DMS53 (cell line): ENCODE data around the gene HIP1.
"Not testable (repeated sequence)": the region's sequence is repeated elsewhere in the genome, so short reads cannot be mapped to it uniquely, and the experiment has no call there.

Experiments
- DNase-seq: peaks from one replicate; lab custom pipeline; 2025; lab: John Stamatoyannopoulos, UW

HIP1 gene

DNA sequence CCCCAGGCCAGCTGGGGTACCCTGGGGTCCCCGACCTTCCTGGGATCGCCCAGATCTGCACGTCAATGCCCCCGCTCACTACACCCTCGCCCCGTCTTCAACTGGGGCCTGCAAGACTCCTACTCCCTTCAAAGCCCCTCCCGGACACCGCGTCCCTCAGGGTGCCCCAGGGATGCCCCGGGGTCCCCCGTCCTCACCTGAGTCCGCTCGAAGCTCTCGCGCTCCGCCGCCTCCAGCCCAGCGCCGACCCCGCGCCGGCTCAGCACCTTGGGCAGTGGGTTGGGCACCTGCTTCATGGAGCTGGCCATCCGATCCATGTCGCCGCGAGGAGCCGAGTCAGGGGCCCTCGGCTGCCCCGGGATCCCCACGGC, at the start of gene HIP1:
Gene HIP1 (minus strand): TSS at position 338 of the 371 bp plus-strand sequence. CDS start 21 bp downstream, at position 317.
- no peak for DNase-seq

DNA sequence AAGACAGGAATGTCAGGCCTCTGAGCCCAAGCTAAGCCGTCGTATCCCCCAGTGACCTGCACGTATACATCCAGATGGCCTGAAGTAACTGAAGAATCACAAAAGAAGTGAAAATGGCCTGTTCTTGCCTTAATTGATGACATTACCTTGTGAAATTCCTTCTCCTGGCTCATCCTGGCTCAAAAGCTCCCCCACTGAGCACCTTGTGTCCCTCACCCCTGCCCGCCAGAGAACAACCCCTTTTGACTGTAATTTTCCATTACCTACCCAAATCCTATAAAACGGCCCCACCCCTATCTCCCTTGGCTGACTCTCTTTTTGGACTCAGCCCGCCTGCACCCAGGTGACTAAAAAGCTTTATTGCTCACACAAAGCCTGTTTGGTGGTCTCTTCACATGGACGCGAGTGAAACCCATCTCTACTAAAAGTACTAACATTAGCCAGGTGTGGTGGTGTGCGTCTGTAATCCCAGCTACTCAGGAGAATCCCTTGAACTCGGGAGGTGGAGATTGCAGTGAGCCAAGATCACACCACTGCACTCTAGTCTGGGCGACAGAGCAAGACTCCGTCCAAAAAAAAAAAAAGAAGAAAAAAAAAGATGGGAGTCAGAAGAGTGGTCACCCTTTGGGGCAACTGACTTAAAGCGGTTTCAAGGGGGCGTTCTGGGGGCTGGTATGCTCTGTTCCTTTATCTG, 49.6 kb upstream of the HIP1 start:
- not testable (repeated sequence) for DNase-seq

DNA sequence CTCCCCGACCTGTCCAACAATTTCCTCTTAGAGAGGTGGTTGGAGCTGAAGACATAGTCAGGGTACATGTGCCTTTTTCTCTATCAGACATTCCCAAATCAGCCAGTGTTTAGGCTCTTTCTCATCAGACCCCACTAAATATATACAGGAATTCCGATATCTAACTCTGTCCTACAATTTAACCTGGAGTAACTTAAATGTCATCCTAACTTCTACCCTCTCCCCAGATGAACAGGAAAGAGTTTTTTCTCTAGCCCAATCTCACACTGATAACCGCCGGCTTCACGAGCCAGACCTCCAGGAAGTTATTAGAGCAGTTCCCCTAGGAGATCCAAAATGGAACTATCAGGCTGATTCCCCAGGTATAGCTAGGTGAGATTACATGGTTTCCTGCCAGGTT, 44.3 kb upstream of the HIP1 start:
- DNase-seq, result not testable (repeated sequence)

DNA sequence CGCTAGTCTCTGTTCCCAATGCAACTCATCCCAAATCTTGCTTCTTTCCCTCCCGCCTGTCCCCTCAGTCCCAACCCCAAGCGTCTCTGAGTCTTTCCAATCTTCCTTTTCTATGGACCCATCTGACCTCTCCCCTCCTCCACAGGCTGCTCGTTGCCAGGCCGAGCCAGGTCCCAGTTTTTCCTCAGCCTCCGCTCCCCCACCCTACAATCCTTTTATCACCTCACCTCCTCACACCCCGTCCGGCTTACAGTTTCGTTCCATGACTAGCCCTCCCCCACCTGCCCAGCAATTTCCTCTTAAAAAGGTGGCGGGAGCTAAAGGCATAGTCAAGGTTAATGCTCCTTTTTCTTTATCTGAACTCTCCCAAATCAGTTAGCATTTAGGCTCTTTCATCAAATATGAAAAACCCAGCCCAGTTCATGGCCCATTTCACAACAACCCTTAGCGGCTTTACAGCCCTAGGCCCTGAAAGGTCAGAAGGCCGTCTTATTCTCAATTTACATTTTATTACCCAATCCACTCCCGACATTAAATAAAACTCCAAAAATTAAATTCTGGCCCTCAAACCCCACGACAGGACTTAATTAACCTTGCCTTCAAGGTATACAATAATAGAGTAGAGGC, 42.0 kb upstream of the HIP1 start:
- DNase-seq, result not testable (repeated sequence)

DNA sequence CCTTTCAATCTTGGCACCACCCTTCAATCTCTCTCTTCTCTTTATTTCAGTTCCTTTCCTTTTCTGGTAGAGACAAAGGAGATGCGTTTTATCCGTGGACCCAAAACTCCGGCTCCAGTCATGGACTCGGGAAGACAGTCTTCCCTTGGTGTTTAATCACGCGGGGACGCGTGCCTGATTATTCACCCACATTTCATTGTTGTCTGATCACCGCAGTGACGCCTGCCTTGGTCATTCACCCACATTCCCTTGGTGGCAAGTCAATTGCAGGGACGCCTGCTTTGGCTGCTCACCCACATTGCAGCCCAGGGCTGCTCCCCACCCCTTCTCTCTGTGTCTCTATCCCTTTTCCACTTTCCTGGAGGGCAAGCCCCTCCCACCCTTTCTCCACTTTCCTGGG, 40.8 kb upstream of the HIP1 start:
- DNase-seq, result not testable (repeated sequence)

DNA sequence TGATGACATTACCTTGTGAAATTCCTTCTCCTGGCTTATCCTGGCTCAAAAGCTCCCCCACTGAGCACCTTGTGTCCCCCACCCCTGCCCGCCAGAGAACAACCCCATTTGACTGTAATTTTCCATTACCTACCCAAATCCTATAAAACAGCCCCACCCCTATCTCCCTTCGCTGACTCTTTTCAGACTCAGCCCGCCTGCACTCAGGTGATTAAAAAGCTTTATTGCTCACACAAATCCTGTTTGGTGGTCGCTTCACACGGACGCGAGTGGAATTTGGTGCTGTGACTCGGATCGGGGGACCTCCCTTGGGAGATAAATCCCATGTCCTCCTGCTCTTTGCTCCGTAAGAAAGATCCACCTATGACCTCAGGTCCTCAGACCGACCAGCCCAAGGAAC, 40.3 kb upstream of the HIP1 start:
- DNase-seq, result not testable (repeated sequence)

DNA sequence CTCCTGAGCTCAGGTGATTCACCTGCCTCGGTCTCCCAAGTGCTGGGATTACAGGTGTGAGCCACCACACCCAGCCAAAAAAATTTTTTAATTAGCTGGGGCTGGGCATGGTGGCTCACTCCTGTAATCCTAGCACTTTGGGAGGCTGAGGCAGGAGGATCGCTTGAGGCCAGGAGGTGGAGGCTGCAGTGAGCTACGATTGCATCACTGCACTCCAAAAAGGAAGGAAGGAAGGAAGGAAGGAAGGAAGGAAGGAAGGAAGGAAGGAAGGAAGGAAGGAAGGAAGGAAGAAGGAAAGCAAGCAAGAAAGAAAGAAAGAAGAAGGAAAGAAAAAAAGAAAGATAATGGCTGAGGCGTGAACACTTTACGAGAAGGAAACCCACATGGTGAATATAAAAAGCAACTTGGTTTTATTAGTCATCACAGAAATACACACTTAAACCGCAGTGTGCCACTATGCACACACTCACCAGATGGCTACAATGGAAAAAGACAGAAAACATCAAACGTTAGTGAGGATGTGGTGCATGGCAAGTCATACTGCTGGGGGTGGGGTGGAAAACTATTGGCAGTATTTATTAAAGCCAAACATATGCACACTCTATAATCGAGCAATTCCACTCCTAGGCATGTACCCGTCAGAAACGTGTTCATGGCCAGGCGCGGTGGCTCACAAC, 37.7 kb upstream of the HIP1 start:
- DNase-seq, result peak; percentile 86

DNA sequence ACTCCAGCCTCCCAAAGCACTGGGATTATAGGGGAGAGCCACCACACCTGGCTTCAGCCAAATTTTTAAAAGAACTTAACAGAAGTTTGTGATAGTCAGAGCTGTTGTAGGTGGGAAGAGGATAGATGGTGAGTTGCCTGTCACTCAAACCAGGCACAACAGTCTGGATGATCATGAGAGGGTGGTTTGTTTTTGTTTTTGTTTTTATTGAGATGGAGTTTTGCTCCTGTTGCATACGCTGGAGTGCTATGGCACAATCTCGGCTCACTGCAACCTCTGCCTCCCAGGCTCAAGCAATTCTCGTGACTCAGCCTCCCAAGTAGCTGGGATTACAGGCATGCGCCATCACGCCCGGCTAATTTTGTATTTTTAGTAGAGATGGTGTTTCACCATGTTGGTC, 35.2 kb upstream of the HIP1 start:
- not testable (repeated sequence) for DNase-seq

DNA sequence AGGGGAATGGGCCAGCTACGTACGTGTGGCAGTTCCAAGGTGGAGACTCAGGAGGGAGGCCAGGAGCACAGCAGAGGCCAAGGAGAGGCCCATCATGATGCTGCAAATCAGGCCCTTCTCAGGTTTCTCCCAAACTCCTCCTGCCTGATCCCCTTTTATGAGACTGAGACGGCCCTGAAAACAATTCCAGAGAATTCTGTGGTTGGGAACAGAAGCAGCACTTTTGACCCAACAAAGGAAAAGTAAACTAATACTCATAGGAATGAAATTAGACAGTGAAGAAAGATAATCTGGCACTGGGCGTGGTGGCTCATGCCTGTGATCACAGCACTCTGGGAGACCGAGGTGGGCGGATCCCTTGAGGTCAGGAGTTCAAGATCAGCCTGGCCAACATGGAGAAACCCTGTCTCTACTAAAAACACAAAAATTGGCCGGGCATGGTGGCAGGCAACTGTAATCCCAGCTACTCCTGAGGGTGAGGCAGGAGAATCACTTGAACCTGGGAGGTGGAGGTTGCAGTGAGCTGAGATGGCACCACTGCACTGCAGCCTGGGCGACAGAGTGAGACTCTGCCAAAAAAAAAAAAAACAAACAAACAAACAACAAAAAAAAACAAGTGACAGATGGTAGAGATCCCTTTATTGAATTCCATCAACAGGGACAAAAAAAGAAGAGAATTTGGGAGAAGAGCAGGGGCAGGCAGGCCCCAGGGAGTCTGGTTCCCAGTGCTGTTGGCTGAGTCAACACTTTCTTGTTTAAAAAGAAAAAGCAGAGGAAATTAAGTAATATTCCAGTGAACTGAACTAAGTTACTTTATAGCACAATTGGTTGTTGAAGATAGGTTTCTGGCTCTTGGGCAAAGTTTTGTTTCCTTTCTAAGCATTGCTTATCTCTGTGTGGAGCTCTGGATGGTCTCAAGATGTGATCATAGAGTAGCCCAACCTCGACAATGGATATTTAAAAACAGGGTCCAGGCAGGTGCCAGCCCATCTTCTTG, 33.6 kb upstream of the HIP1 start, which contains the start of gene CCL26:
Gene CCL26 (minus strand): TSS at position 131 of the 997 bp plus-strand sequence. CDS start 35 bp downstream, at position 96.
- DNase-seq, result no peak

DNA sequence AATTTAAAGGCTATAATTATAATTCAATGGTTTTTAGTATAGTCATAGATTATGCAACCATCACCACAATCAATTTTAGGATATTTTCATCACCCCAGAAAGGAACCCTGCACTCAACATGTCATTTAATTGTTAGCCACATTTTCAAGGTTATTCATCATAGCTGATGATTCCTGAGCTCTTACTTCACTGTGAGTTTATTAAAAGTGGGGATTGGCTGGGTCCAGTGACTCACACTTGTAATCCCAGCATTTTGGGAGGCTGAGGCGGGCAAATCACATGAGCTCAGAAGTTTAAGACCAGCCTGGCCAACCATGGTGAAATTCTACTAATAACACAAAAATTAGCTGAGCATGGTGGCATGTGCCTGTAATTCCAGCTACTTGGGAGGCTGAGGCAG, 32.5 kb upstream of the HIP1 start:
- no peak for DNase-seq

DNA sequence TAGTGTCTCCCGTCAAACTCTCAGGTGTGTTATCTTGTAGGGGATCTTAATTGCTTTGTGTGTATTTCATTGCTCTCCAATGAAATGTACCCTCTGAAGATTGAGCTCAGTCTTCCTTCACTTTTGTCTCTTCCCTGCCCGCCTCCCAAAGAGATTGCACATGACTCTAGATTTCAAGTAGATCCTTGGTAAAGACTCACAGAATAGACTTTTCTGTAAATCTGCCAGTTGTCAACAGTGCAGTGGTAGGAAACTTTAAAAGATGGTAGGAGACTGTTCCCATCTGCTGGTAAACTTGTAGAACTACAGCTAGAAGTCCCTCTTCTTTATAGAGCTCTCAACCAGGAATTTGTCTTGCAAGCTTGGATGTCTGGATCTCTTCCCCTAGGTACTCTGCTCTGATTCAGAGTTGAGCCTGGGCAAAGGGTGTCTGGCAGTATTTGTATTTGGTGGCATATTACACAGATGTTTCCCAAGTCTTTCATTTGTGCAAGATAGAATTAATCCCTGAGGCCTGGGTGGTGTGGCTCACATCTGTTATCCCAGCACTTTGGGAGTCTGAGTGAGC, 23.7 kb upstream of the HIP1 start:
- DNase-seq, result peak; percentile 87

DNA sequence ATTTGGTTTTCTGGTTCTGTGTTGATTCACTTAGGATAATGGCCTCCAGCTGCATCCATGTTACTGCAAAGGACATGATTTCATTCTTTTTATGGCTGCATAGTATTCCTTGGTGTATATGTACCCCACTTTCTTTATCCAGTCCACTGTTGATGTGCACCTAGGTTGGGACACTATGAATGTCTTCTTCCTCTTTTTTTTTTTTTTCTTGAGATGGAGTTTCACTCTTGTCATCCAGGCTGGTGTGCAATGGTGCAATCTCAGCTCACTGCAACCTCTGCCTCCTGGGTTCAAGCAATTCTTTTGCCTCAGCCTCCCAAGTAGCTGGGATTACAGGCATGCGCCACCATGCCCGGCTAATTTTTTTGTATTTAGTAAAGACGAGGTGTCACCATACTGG, 23.1 kb upstream of the HIP1 start:
- DNase-seq, result not testable (repeated sequence)

DNA sequence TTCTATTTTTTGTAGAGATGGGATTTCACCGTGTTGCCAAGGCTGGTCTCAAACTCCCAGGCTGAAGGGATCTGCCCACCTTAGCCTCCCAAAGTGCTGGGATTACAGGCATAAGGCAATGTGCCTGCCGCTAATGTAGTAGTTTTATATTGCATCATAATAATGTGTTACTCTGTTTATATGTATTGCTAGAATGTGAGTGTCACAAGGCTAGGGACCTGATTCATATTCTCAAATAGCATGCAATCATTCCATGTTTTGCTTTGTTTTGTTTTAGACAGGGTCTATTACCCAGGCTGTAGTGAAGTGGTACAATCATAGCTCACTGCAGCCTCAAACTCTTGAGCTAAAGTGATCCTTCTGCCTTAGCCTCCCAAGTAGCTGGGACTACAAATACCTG, 19.8 kb upstream of the HIP1 start:
- DNase-seq, result no peak

DNA sequence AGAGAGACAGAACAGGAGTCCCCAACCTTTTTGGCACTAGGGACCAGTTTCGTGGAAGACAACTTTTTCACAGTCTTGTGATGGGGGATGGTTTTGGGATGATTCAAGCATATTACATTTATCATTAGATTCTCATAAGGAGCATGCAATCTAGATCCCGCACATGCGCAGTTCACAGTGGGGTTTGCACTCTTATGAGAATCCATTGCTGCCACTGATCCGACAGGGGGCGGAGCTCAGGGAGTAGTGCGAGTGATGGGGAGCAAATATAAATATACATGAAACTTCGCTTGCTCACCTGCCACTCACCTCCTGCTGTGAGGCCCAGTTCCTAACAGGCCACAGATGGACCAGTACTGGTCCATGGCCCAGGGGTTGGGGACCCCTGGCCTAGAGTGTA, 19.1 kb upstream of the HIP1 start:
- DNase-seq, result no peak

DNA sequence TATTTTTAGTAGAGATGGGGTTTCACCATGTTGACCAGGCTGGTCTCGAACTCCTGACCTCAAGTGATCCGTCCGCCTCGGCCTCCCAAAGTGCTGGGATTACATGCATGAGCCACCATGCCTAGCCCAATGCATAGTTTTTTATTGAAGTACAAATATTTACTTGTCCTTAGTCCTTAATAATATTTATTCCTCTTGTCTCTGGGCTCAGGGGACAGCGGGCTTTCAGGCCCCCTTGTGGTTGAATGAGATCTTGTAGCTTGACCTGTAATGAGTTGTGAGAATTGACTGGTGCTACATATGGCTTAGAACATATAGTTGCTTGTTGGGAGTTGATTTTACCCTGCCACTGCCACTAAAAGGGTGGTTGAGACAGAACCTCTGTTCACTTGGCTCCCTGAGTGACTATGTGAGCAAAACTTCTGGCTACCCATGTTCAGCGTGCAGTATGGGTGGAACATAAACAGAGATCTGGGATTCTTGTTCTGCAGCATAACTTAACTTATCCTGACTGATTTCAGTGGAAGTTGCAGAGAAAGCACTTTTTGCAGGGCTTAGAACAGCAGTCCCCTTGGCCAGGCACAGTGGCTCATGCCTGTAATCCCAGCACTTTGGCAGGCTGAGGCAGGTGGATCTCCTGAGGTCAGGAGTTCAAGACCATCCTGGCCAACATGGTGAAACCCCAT, 18.4 kb upstream of the HIP1 start:
- DNase-seq, result peak; percentile 83

DNA sequence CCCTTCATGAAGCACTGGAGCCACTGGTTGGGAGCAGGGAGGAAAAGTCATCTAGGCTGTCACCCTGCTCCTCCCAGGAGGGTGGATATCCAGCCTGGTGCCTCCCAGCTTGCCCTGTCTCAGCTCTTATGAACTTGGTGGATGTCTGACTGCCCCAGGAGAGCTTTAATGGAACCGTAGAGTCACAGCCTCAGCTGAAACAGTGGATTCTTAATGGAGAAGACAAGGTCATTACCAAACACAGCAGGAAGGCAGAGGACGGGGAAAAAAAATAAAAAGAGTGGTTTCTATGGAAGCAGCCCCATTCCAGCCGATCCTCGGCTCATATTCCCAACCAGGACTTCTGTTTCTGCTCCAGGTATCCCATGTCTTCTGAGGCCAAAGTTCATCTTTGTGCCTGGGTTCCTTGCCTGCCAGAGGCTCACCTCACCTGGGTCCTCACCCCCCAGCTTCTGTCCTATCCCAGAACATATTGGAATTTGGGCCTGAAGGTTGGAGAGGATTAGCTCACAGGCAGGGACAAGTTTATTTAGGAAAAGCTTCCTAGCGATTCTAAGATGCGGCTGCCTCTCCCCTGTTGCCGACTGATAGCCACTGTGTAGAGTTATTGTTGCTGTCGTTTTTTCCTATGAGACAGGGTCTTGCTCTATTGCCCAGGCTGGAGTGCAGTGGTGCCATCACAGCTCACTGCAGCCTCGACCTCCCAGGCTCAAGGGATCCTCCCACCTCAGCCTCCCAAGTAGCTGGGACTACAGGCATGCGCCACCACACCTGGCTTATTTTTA, 17.7 kb upstream of the HIP1 start:
- no peak for DNase-seq

DNA sequence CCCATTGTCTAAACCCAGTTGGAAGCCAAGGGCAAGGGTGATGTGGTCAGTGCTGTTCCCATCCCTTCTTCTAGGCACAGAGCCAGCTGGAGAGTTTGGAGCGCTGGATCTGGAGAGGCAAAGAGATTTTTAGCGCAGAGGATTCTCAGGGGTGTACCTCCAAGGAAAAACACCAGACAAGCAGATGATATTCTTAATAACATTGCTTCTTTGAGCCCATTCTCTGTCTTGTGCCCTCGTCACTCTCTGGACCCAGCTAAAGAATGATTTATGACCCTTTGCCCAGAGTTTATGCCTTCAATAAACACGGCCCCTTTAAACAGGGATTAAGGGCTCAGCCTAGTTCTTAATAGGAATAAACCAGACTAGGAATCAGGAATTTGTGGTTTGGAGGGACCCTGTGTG, 4.7 kb upstream of the HIP1 start:
- DNase-seq, result no peak

DNA sequence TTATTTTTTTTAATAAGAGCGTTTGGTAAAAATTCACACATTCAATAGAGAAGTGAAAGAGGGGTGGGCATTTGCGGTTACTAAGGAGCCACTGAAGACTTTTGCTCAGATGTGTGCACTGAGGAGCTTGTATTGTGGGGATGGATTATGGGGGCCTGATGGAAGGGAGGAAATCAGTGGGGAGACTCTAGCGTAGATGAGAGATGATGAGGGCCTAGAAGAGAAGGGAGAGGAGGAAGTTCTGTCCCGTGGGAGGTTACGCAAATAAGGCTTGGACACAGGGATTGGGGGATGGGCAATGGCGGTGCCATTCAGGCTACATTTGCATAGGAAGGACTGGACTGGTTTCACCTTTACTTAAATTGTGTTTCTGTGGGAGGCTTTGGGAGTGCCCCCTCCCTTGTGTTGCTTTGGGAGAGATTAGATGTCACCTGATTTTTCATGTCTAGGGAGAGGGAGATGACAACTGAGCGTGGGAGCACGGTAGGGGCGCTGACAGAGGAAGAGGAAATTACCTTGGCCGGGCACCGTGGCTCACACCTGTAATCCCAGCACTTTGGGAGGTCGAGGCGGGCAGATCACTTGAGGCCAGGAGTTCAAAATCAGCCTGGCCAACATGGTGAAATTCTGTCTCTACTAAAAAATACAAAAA, 2.2 kb upstream of the HIP1 start:
- peak; percentile 46 for DNase-seq

DNA sequence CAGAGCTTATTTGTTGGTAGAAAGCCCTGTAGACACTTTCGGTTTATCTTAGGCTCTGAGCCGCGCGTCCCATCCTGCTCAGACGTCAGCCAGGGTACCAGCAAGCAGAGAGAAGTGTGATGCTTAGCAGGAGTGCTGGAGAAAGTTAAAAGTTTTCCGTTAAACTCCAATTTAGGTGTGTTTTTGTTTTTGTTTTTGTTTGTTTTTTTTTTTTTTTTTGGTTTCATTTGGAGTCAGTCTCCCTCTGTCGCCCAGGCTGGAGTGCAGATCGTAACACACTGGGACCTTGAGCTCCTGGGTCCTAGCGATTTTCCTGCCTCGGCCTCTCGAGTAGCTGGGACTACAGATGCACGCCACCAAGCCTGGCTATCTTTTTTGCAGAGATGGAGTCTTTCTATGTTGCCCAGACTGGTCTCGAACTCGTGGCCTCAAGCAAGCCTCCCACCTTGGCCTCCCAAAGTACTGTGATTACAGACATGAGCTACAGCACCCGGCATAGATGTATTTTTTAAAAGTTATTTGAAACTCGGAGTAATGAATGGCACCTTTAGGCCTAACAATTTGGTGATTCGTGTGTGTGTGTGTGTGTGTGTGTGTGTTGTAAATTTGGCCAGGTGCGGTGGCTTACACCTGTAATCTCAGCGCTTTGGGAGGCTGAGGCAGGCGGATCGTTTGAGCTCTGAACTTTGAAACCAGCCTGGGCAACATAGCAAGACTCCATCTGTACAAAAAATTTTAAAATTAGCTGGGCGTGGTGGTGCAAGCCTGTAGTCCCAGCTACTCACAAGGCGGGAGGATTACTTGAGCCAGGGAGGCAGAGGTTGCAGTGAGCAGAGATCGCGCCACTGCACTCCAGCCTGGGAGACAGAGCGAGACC, 1.3 kb upstream of the HIP1 start:
- peak; percentile 55 for DNase-seq
